SU-DHL-6 (cell line): ENCODE data around the gene PSMG2.

Experiments used
- EZH2phosphoT487 ChIP-seq: fragments of 200-600 bp; sonication (generic), shearing (Covaris generic); conservative IDR thresholded peaks from 2 replicates; pipeline ENCODE4 v1.6.1; 2018; ENCODE audit warnings: mild to moderate bottlenecking, antibody characterized with exemption, low read length, moderate library complexity, mixed read lengths
- TF ChIP-seq, protein P1 (sequence below): fragments of 200-600 bp; sonication (generic); IDR thresholded peaks from one replicate; pipeline ENCODE4 v1.5.1; 2017; ENCODE audit warnings: antibody characterized with exemption, mild to moderate bottlenecking, low read length, moderate library complexity; ENCODE audit not compliant: insufficient read depth, poor library complexity, severe bottlenecking

- TF ChIP-seq, protein P1, sequence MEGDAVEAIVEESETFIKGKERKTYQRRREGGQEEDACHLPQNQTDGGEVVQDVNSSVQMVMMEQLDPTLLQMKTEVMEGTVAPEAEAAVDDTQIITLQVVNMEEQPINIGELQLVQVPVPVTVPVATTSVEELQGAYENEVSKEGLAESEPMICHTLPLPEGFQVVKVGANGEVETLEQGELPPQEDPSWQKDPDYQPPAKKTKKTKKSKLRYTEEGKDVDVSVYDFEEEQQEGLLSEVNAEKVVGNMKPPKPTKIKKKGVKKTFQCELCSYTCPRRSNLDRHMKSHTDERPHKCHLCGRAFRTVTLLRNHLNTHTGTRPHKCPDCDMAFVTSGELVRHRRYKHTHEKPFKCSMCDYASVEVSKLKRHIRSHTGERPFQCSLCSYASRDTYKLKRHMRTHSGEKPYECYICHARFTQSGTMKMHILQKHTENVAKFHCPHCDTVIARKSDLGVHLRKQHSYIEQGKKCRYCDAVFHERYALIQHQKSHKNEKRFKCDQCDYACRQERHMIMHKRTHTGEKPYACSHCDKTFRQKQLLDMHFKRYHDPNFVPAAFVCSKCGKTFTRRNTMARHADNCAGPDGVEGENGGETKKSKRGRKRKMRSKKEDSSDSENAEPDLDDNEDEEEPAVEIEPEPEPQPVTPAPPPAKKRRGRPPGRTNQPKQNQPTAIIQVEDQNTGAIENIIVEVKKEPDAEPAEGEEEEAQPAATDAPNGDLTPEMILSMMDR: no peak
- no peak for TF ChIP-seq EZH2phosphoT487
Measured at GRCh38 chr18:12654971-12655370, 47.9 kb upstream of the PSMG2 start.
